Measurements from ENCODE around the gene MS4A2.

GRCh38 chr11:60118338-60118737, 29.9 kb downstream of the MS4A2 start:
- TF ChIP-seq CTCF (conservative IDR thresholded peaks at IDR 0.05) (no peak; the same call in 1 of the 2 replicates), EZH2 (IDR thresholded peaks at IDR 0.05; ENCODE audit: low read depth) (no peak)
